ENCODE measurements around the gene BBX.

DNA sequence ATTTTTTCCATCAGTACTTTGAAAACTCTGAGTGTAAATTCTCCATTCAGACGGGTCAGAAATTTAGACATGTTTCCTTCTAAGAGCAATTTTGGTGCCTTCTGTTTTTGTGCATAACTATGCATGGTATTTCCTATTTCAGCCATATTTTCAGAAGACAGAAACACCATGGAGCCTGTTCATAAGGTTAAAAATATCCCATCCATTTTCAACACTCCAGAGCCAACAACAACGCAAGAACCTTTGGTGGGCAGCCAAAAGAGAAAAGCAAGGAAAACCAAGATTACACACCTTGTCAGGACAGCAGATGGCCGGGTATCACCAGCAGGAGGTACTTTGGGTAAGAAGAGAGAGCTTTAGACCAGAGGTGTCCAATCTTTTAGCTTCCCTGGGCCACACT, 275.6 kb downstream of the BBX start:
- TF ChIP-seq, protein P1, sequence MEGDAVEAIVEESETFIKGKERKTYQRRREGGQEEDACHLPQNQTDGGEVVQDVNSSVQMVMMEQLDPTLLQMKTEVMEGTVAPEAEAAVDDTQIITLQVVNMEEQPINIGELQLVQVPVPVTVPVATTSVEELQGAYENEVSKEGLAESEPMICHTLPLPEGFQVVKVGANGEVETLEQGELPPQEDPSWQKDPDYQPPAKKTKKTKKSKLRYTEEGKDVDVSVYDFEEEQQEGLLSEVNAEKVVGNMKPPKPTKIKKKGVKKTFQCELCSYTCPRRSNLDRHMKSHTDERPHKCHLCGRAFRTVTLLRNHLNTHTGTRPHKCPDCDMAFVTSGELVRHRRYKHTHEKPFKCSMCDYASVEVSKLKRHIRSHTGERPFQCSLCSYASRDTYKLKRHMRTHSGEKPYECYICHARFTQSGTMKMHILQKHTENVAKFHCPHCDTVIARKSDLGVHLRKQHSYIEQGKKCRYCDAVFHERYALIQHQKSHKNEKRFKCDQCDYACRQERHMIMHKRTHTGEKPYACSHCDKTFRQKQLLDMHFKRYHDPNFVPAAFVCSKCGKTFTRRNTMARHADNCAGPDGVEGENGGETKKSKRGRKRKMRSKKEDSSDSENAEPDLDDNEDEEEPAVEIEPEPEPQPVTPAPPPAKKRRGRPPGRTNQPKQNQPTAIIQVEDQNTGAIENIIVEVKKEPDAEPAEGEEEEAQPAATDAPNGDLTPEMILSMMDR (IDR thresholded peaks at IDR 0.05) = no peak
- TF ChIP-seq POLR2A (IDR thresholded peaks at IDR 0.05) = no peak

All from upper lobe of left lung (tissue), 4 donors.